KMS-11 (cell line): ENCODE data around the gene ASIC4.

ENCODE experiments used
- H2AFZ ChIP-seq: fragments of 200-600 bp; sonication (generic); 2 replicates; pipeline ENCODE4 v1.6.1; 2016; ENCODE audit warnings: antibody characterized with exemption, mixed run types, low read depth
- H3K27ac ChIP-seq: fragments of 200-600 bp; sonication (generic); 2 replicates; pipeline ENCODE4 v1.6.1; 2016; ENCODE audit warnings: mild to moderate bottlenecking, mixed run types
- H3K27me3 ChIP-seq: fragments of 200-600 bp; sonication (generic); 2 replicates; pipeline ENCODE4 v1.6.1; 2017; ENCODE audit warnings: mild to moderate bottlenecking, low read depth, mixed run types, moderate library complexity; ENCODE audit not compliant: insufficient read depth
- H3K36me3 ChIP-seq: fragments of 200-600 bp; sonication (generic); 2 replicates; pipeline ENCODE4 v1.6.1; 2017; ENCODE audit warnings: mild to moderate bottlenecking, mixed run types; ENCODE audit not compliant: insufficient read depth
- H3K4me1 ChIP-seq: fragments of 200-600 bp; sonication (generic); 2 replicates; pipeline ENCODE4 v1.6.1; 2016; ENCODE audit warnings: mild to moderate bottlenecking, low read depth, mixed run types; ENCODE audit not compliant: poor library complexity, severe bottlenecking
- H3K4me2 ChIP-seq: fragments of 200-600 bp; sonication (generic); 2 replicates; pipeline ENCODE4 v1.7.0; 2016; ENCODE audit warnings: mild to moderate bottlenecking, mixed run types
- H3K4me3 ChIP-seq: fragments of 200-600 bp; sonication (generic); IDR thresholded peaks from 2 replicates; pipeline ENCODE4 v1.6.1; 2017; ENCODE audit warnings: low read depth, low read length, mixed read lengths; ENCODE audit not compliant: insufficient read depth
- H3K79me2 ChIP-seq: fragments of 200-600 bp; sonication (generic); 2 replicates; pipeline ENCODE4 v1.6.1; 2016; ENCODE audit warnings: low read depth, mixed run types; ENCODE audit not compliant: insufficient read depth
- H3K9ac ChIP-seq: fragments of 200-600 bp; sonication (generic); 2 replicates; pipeline ENCODE4 v1.6.1; 2016; ENCODE audit warnings: mild to moderate bottlenecking, mixed run types
- H4K20me1 ChIP-seq: fragments of 200-600 bp; sonication (generic); 2 replicates; pipeline ENCODE4 v1.6.1; 2016; ENCODE audit warnings: mild to moderate bottlenecking, mixed run types; ENCODE audit not compliant: insufficient read depth
- TF ChIP-seq, protein P1 (sequence below): fragments of 200-600 bp; sonication (generic); conservative IDR thresholded peaks from 2 replicates; pipeline ENCODE4 v1.6.1; 2017; ENCODE audit warnings: low read depth, mild to moderate bottlenecking, antibody characterized with exemption, low read length, moderate library complexity, mixed read lengths

The ASIC4 gene

DNA sequence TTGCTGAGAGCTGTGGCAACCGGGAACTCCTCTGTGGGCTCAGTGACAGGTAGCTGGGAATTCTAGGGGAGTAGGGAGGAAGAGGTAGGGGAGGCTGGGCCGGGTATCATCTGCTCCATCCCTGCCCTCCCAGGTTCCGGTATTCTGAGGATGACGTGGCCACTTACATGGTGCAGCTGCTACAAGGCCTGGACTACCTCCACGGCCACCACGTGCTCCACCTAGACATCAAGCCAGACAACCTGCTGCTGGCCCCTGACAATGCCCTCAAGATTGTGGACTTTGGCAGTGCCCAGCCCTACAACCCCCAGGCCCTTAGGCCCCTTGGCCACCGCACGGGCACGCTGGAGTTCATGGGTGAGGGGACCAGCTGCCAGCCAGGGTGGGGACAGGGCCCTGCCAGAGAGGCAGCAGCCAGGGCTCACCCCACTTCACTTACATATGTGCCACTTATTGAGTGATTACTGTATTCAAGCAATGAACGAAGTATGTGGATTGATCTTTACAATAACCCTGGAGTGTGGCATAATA is 23.6 kb upstream of the ASIC4 start:
- H4K20me1 ChIP-seq, result no peaks in the 10 kb centered on the region
- no peak overlapping the region for H3K4me2 ChIP-seq
- no peak overlapping the region for H2AFZ ChIP-seq
- H3K27ac ChIP-seq, result no peak overlapping the region
- no peak overlapping the region for H3K4me3 ChIP-seq
- H3K9ac ChIP-seq, result no peak overlapping the region
- TF ChIP-seq, protein P1, sequence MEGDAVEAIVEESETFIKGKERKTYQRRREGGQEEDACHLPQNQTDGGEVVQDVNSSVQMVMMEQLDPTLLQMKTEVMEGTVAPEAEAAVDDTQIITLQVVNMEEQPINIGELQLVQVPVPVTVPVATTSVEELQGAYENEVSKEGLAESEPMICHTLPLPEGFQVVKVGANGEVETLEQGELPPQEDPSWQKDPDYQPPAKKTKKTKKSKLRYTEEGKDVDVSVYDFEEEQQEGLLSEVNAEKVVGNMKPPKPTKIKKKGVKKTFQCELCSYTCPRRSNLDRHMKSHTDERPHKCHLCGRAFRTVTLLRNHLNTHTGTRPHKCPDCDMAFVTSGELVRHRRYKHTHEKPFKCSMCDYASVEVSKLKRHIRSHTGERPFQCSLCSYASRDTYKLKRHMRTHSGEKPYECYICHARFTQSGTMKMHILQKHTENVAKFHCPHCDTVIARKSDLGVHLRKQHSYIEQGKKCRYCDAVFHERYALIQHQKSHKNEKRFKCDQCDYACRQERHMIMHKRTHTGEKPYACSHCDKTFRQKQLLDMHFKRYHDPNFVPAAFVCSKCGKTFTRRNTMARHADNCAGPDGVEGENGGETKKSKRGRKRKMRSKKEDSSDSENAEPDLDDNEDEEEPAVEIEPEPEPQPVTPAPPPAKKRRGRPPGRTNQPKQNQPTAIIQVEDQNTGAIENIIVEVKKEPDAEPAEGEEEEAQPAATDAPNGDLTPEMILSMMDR, result no peak
- no peaks in the 10 kb centered on the region for H3K79me2 ChIP-seq
- peaks cover 4% of the 10 kb centered on the region for H3K4me1 ChIP-seq
- peaks cover 89% of the 10 kb centered on the region for H3K27me3 ChIP-seq
- no peaks in the 10 kb centered on the region for H3K36me3 ChIP-seq

DNA sequence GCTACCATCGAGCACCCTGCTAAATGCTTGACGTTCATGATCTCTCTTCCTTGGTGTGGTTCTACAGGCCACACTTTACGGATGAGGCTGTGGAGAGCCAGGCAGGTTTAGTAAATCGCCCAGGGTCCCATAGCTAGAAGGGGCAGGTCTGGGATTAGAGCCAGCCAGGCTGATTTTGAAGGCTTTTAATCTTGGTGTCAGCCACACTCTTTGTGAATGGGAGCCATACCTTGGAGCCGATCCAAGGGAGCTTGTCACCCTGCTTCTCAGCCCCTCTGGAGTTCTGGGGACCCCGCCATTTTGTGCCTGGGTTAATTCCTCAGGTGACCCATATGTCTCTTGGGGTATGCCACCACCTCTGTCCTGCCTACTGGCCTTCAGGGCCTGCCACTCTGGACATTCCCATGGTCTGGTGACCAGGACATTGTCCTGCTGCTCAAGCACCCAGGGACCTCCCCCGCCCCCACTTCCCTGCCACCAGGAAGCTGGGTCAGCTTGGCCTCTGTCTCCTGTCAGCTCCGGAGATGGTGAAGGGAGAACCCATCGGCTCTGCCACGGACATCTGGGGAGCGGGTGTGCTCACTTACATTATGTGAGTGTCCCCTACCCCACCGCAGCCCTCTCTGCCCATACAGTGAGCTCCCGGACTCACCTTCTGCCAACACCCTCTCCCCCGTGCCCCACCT is 22.9 kb upstream of the ASIC4 start:
- H2AFZ ChIP-seq, result no peak overlapping the region
- H3K4me3 ChIP-seq, result no peak overlapping the region
- H3K4me2 ChIP-seq, result no peak overlapping the region
- H3K27ac ChIP-seq, result no peak overlapping the region
- no peaks in the 10 kb centered on the region for H3K79me2 ChIP-seq
- peaks cover 6% of the 10 kb centered on the region for H3K4me1 ChIP-seq
- H4K20me1 ChIP-seq, result no peaks in the 10 kb centered on the region
- TF ChIP-seq, protein P1, result no peak
- no peaks in the 10 kb centered on the region for H3K36me3 ChIP-seq
- H3K9ac ChIP-seq, result no peak overlapping the region
- H3K27me3 ChIP-seq, result peaks cover 81% of the 10 kb centered on the region

DNA sequence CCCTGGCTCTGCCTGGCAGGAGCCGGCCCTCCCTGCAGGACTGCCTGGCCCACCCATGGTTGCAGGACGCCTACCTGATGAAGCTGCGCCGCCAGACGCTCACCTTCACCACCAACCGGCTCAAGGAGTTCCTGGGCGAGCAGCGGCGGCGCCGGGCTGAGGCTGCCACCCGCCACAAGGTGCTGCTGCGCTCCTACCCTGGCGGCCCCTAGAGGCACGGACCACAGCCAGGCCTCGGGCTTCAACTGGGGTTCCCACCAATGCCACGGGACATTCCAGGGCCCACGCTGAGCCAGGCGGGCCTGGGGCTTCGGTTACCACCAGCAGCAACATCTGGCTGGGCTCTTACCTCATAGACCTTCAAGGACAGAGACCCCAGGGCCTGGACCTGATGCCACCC is 21.7 kb upstream of the ASIC4 start:
- no peak overlapping the region for H3K9ac ChIP-seq
- H3K79me2 ChIP-seq, result no peaks in the 10 kb centered on the region
- no peak overlapping the region for H3K27ac ChIP-seq
- H3K4me1 ChIP-seq, result peaks cover 6% of the 10 kb centered on the region
- no peak overlapping the region for H2AFZ ChIP-seq
- no peak overlapping the region for H3K4me2 ChIP-seq
- TF ChIP-seq, protein P1, result no peak
- no peaks in the 10 kb centered on the region for H3K36me3 ChIP-seq
- peaks cover 69% of the 10 kb centered on the region for H3K27me3 ChIP-seq
- no peak overlapping the region for H3K4me3 ChIP-seq
- no peaks in the 10 kb centered on the region for H4K20me1 ChIP-seq

DNA sequence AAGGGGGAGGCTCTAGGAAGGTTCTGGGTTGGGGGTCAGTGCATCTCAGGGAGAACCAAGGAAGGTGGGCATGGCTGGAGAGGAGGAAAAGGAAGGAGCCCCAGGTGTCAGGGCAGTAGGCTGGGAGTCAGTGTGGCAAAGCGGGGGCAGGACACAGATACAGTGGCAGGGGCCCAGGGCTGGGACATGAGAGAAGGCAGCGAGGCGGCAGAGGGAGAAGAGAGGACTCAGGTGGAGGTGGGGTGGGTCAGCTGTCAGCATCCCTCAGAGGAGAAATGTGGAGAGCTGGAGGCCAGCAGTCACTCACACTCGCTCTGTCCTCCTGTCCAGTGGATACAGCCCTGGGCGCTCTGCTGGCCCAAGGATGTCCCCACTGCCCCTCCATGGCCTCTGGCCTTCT is 21.2 kb upstream of the ASIC4 start:
- TF ChIP-seq, protein P1, result no peak
- Histone ChIP-seq H3K9ac (no peak overlapping the region), H3K27ac (no peak overlapping the region), H3K27me3 (peaks cover 64% of the 10 kb centered on the region), H3K4me1 (peaks cover 6% of the 10 kb centered on the region), H3K4me2 (no peak overlapping the region), H2AFZ (no peak overlapping the region), H3K79me2 (no peaks in the 10 kb centered on the region), H4K20me1 (no peaks in the 10 kb centered on the region), H3K36me3 (no peaks in the 10 kb centered on the region), H3K4me3 (no peak overlapping the region)
